Eye (tissue), 1 donor: ENCODE measurements around the gene MRPL43.

Experiments
- DNase-seq: peaks from one replicate; pipeline ENCODE4 v3.0.0-alpha.2; 2015

MRPL43 gene

DNA sequence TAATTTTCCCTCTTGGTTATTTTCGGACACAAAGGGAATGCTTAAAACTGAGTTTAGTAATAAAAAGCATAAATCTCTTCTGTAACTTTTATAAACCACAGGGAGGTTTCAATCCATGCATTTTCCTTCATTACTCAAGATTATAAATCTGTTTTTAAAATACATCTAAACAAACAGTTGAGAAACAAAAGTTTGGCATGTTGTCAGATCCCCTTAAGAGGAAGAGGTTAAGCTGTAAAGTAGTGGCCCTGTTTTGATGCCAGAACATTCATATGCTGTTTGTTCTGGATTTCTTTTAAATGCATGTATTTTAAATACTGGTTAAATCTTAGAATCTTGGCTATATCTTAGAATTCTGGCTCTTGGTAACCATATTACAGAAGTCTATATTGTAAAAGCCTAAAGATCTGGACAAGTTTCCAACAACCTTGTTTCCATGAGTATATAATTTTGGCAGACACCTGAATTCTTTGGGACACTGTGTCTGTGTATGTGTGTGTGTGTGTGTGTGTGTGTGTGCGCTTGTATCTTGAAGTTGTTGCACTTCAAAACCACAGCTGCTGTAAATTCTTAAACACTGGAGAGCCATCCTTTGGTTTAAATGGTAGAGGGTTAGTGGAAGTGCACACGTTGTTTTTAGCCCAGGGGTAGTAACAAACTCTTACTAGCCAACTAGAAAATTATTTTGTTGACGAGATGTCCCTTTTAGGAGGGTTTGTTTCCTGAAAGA, 24.8 kb downstream of the MRPL43 start:
- DNase-seq: no peak

DNA sequence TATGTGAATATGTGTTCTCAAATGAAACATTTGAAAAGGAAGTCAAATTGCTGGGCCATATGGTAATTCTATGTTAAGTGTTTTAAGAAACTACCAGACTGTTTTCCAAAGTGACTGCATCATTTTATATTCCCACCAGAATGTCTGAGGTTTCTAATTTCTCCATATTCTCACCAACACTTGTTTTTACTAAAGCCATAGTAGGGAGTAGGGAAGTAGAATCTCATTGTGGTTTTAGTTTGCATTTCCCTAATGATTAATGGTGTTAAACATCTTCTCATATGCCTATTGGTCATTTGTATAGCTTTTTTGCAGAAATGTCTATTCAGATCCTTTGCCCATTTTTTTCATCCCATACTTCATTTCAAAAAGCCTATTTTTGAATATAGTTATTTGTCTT, 27.0 kb downstream of the MRPL43 start:
- no peak for DNase-seq

DNA sequence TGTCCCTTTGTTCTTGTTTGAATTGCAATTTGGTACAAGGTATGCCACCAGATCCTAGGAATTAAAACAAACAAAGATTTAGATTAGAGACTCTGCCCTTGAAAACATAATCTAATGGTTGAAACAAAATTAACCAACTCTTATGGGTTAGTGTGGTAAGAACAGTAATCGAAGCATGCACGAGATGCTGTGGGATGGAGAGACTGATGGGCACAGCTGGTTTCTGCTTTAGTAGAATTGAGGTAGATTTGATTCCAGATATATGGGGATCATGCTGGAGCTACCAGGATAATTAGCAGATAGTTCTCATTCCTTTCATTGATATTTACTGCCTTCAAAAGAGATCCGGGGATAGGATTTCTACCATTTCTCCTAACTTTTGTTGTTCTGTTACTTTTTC, 38.4 kb downstream of the MRPL43 start:
- DNase-seq: no peak

DNA sequence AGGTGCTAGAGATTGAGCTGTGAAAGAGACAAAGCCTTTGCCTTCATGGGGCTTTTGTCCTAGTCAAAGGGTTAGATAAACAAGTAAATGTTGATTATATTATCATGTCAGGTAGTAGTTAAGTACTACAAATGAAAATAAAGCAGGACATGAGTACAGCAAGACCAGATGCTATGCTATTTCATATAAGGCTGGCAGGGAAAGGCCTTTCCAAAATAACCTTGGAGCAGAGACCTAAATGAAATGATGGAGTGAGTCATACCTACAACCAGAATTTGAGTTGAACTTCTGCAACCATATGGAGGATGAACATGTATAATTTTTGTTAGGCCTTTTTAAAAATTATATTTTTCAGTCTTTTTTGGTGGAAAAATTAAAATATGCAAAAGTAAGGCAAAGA, 41.5 kb downstream of the MRPL43 start:
- no peak for DNase-seq

DNA sequence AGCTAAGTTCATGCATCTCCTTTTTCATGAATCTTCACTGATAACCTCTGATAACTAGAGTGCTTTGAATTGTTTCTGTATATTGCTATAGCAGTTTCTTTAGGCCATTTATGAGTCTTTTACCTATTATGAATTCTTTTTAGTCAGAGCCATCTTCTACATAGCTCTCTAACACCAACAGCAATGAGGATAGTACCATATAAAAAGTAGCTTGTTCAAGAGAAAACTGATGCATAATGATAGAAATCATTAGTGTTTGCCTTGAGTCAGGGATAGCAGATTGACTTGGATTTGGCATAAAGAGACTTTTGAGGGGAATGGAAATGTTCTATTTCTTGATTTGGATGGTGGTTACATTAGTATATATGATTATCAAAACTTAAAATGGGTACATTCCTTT, 43.8 kb downstream of the MRPL43 start:
- DNase-seq: no peak

DNA sequence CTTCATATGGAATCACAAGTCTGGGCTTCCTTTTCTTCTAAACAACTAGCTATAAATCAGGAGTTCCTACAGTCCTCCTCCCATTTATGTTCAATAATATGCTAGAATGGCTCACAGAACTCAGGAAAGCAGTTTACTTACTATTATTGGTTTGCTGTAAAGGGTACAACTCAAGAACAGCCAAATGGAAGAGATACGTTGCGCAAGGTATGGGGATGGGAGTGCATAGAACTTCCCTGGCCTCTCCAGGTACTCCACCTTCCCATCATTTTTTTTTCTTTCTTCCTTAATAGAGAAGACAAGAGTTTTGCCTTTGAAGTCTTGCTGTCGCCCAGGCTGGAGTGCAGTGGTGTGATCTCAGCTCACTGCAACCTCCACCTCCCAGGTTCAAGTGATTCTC, 45.1 kb downstream of the MRPL43 start:
- no peak for DNase-seq

DNA sequence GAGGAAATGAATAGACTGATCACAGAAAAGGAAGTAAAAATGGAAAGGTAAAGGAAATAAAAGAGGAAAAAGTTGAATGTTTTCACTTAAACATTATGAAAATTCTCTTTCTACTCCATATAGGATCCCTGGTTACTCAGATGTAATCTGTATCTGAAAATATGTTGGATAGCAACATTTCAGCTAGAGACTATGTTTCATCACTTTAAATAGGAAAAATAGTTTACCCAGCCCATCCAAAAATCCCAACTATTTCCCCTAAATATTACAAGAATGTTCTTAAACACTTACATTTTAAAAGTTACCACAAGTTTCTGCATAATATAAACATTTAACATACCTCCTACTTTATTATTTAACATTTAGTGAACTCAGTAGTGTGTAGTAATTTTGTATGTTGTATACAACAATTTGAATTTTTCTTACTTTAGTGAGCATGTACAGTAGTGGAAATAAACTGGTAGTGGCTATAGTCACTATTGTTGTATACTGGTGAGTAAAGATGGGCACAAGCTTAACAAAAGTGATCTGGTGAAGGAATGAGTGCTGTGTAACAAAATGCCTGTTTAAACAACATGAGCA, 47.4 kb downstream of the MRPL43 start:
- no peak for DNase-seq
